Erythroblast (primary cell): ENCODE measurements around the gene TBC1D24.
"Not testable (repeated sequence)": the region's sequence is repeated elsewhere in the genome, so short reads cannot be mapped to it uniquely, and the experiment has no call there.

ENCODE experiments used
- DNase-seq, 2 experiments: peaks; one replicate each; lab custom pipeline; 2025; lab: John Stamatoyannopoulos, UW
- GATA1 ChIP-seq: IDR thresholded peaks from 2 replicates; pipeline ENCODE4 v1.6.1; 2011; ENCODE audit warnings: low read depth, mild to moderate bottlenecking, control low read depth, low read length, moderate library complexity
- POLR2A ChIP-seq: IDR thresholded peaks from 2 replicates; pipeline ENCODE4 v1.6.1; 2011; ENCODE audit warnings: mild to moderate bottlenecking, low read length

Gene TBC1D24

GRCh38 chr16:2475413-2476344 lies 752 bp downstream of the TBC1D24 start:
- DNase-seq, result peak; percentile 56 to 67
- no peak for TF ChIP-seq POLR2A

GRCh38 chr16:2476345-2476720 lies 1.4 kb downstream of the TBC1D24 start:
- TF ChIP-seq POLR2A (no peak), GATA1 (no peak)

GRCh38 chr16:2476741-2477140 lies 1.8 kb downstream of the TBC1D24 start:
- DNase-seq, result no peak
- no peak for TF ChIP-seq POLR2A
- TF ChIP-seq GATA1, result no peak

More at GRCh38 chr16:2476345-2476720, 1.4 kb downstream of the TBC1D24 start:
- DNase-seq, result no peak

- TF ChIP-seq GATA1, result no peak
- no peak for DNase-seq
These were observed 2.4 kb downstream of the TBC1D24 start for GRCh38 chr16:2477327-2477726.

- DNase-seq, result peak; percentile 39 to 47
- TF ChIP-seq GATA1 (no peak), POLR2A (no peak)
These were observed 3.4 kb downstream of the TBC1D24 start for GRCh38 chr16:2478279-2478678.

- not testable (repeated sequence) for DNase-seq
These were observed 5.1 kb downstream of the TBC1D24 start for GRCh38 chr16:2479996-2480395.

GRCh38 chr16:2480948-2481347 lies 6.0 kb downstream of the TBC1D24 start:
- TF ChIP-seq GATA1 (no peak), POLR2A (no peak)
- DNase-seq, result no peak

- DNase-seq, result no peak
- TF ChIP-seq POLR2A, result no peak
- TF ChIP-seq GATA1, result no peak
These were observed 6.7 kb downstream of the TBC1D24 start for GRCh38 chr16:2481676-2482075.

GRCh38 chr16:2482249-2482648 lies 7.3 kb downstream of the TBC1D24 start:
- no peak for DNase-seq
- no peak for TF ChIP-seq POLR2A
- TF ChIP-seq GATA1, result no peak

- TF ChIP-seq POLR2A (no peak), GATA1 (no peak)
- no peak for DNase-seq
These were observed 8.0 kb downstream of the TBC1D24 start for GRCh38 chr16:2482708-2483534.

GRCh38 chr16:2483939-2484897 lies 9.3 kb downstream of the TBC1D24 start:
- TF ChIP-seq GATA1 (no peak), POLR2A (no peak)
- DNase-seq, result no peak

GRCh38 chr16:2484898-2485508 lies 10.1 kb downstream of the TBC1D24 start:
- DNase-seq, result no peak
- TF ChIP-seq POLR2A, result no peak
- no peak for TF ChIP-seq GATA1

- no peak for DNase-seq
- TF ChIP-seq GATA1, result no peak
- no peak for TF ChIP-seq POLR2A
These were observed 11.0 kb downstream of the TBC1D24 start for GRCh38 chr16:2485811-2486507.
